ENCODE data around the gene SEC24B. TPM values are rescaled to one million over a fixed set of nuclear protein-coding genes. Genes with fewer than 3 reads are reported as not detected.

SEC24B gene
- total RNA-seq, 1 experiment from 2014 or later = 29.0 TPM

GRCh38 chr4:109425405-109425804 is 8.2 kb upstream of the SEC24B start:
- DNase-seq = no peak
- Mint-ChIP-seq H3K4me3 (ENCODE audit: unreplicated experiment) (no peak overlapping the region), H3K4me1 (ENCODE audit: low read depth, unreplicated experiment) (peaks cover 6% of the 10 kb centered on the region), H3K36me3 (ENCODE audit: insufficient read depth, unreplicated experiment) (no peaks in the 10 kb centered on the region), H3K9me3 (ENCODE audit: unreplicated experiment) (no peaks in the 10 kb centered on the region), H3K27ac (ENCODE audit: unreplicated experiment) (no peak overlapping the region), H3K27me3 (ENCODE audit: insufficient read depth, unreplicated experiment) (no peaks in the 10 kb centered on the region)
- no peak for TF ChIP-seq CTCF (IDR thresholded peaks at IDR 0.05; ENCODE audit: insufficient read depth in 1 of 2, low read depth in 1 of 2, low read length in 1 of 2, severe bottlenecking in 1 of 2, unreplicated experiment in 1 of 2)
- ChIA-PET CTCF (no interaction called here), POLR2A (no interaction called here)
- Histone ChIP-seq H3K27me3 (replicated peaks; ENCODE audit: control insufficient read depth, insufficient read depth, low read length) (no peaks in the 10 kb centered on the region), H3K36me3 (ENCODE audit: control insufficient read depth, insufficient read depth, low read length) (no peaks in the 10 kb centered on the region), H3K9me3 (no peaks in the 10 kb centered on the region), H3K4me3 (ENCODE audit: low read depth, low read length) (no peak overlapping the region), H3K4me1 (no peaks in the 10 kb centered on the region)
- intact Hi-C loops (cut with micrococcal nuclease; ENCODE audit: unreplicated experiment) = no loop called here
- no TSS peak for BruUV-seq (replicated peaks)

- H3K4me3 Mint-ChIP-seq (ENCODE audit: unreplicated experiment) = no peak overlapping the region
- Histone ChIP-seq H3K36me3 (ENCODE audit: control insufficient read depth, insufficient read depth, low read length) (no peaks in the 10 kb centered on the region), H3K4me1 (peaks cover 9% of the 10 kb centered on the region), H3K27me3 (replicated peaks; ENCODE audit: control insufficient read depth, insufficient read depth, low read length) (no peaks in the 10 kb centered on the region), H3K4me3 (ENCODE audit: low read depth, low read length) (no peak overlapping the region), H3K9me3 (no peaks in the 10 kb centered on the region)
- intact Hi-C loops (cut with micrococcal nuclease; ENCODE audit: unreplicated experiment) = no loop called here
- ChIA-PET POLR2A (no interaction called here), CTCF (no interaction called here)
- H3K9me3 Mint-ChIP-seq (ENCODE audit: unreplicated experiment) = no peaks in the 10 kb centered on the region
- no TSS peak for BruUV-seq (replicated peaks)
- no peak overlapping the region for H3K27ac Mint-ChIP-seq (ENCODE audit: unreplicated experiment)
- no peaks in the 10 kb centered on the region for H3K27me3 Mint-ChIP-seq (ENCODE audit: insufficient read depth, unreplicated experiment)
- no peak for TF ChIP-seq CTCF (IDR thresholded peaks at IDR 0.05; ENCODE audit: insufficient read depth in 1 of 2, low read depth in 1 of 2, low read length in 1 of 2, severe bottlenecking in 1 of 2, unreplicated experiment in 1 of 2)
- H3K4me1 Mint-ChIP-seq (ENCODE audit: low read depth, unreplicated experiment) = peaks cover 6% of the 10 kb centered on the region
- DNase-seq = no peak
- H3K36me3 Mint-ChIP-seq (ENCODE audit: insufficient read depth, unreplicated experiment) = no peaks in the 10 kb centered on the region
Measured at GRCh38 chr4:109429545-109429944, 4.1 kb upstream of the SEC24B start.

- no peaks in the 10 kb centered on the region for H3K9me3 Mint-ChIP-seq (ENCODE audit: unreplicated experiment)
- no peak for TF ChIP-seq CTCF (IDR thresholded peaks at IDR 0.05; ENCODE audit: insufficient read depth in 1 of 2, low read depth in 1 of 2, low read length in 1 of 2, severe bottlenecking in 1 of 2, unreplicated experiment in 1 of 2)
- peaks cover 14% of the 10 kb centered on the region for H3K4me1 Mint-ChIP-seq (ENCODE audit: low read depth, unreplicated experiment)
- ChIA-PET POLR2A (interaction anchor here (0.7 kb wide), 1 partner anchor 108 kb away, joined by 7 read pairs; no protein-coding TSS in a partner anchor), CTCF (interaction anchor here (1.0 to 1.3 kb wide), 2 partner anchors 15 to 391 kb away, joined by 3 read pairs; no protein-coding TSS in a partner anchor)
- no peaks in the 10 kb centered on the region for H3K36me3 ChIP-seq (ENCODE audit: control insufficient read depth, insufficient read depth, low read length)
- peaks cover 20% of the 10 kb centered on the region for H3K4me1 ChIP-seq
- DNase-seq = no peak
- BruUV-seq (replicated peaks) = no TSS peak
- intact Hi-C loops (cut with micrococcal nuclease; ENCODE audit: unreplicated experiment) = loop anchor here (5.0 kb wide), 3 partner anchors 270 to 385 kb away; partner anchors contain the start of genes CASP6 and GAR1
- no peaks in the 10 kb centered on the region for H3K27me3 ChIP-seq (replicated peaks; ENCODE audit: control insufficient read depth, insufficient read depth, low read length)
- H3K4me3 ChIP-seq (ENCODE audit: low read depth, low read length) = no peak overlapping the region
- H3K9me3 ChIP-seq = no peaks in the 10 kb centered on the region
- no peaks in the 10 kb centered on the region for H3K27me3 Mint-ChIP-seq (ENCODE audit: insufficient read depth, unreplicated experiment)
- H3K27ac Mint-ChIP-seq (ENCODE audit: unreplicated experiment) = peak overlapping the region; percentile 57
- H3K36me3 Mint-ChIP-seq (ENCODE audit: insufficient read depth, unreplicated experiment) = no peaks in the 10 kb centered on the region
- peak overlapping the region; percentile 77 for H3K4me3 Mint-ChIP-seq (ENCODE audit: unreplicated experiment)
Measured at GRCh38 chr4:109432203-109432602, 1.4 kb upstream of the SEC24B start.
